LHCN-M2 (cell line): ENCODE results near the gene ASIC3. TPM values are rescaled to one million over a fixed set of nuclear protein-coding genes. Genes with fewer than 3 reads are reported as not detected.
A peak's percentile ranks its signal among the peaks of the same experiment; 100 is the strongest.
"Not testable (repeated sequence)": the region's sequence is repeated elsewhere in the genome, so short reads cannot be mapped to it uniquely, and the experiment has no call there.

Experiments used
- DNase-seq: peaks from one replicate; pipeline ENCODE4 v3.0.0-alpha.2; 2012; ENCODE audit warnings: low read depth
- polyA plus RNA-seq: library from polyadenylated mRNA; unstranded; fragments of >200 nt; gene quantifications from one replicate; pipeline ENCODE4 v1.2.1, GENCODE V29; 2012; ENCODE audit warnings: missing spikeins
- total RNA-seq: library from RNA; depleted of rRNA; stranded (reverse); fragments of >200 nt; gene quantifications from 2 replicates; pipeline ENCODE4 v1.2.3, GENCODE V29; 2014; rRNA removed

Gene ASIC3
- 0.19 and 2.2 TPM in 2 replicates for total RNA-seq
- 0.81 TPM for polyA plus RNA-seq

DNA sequence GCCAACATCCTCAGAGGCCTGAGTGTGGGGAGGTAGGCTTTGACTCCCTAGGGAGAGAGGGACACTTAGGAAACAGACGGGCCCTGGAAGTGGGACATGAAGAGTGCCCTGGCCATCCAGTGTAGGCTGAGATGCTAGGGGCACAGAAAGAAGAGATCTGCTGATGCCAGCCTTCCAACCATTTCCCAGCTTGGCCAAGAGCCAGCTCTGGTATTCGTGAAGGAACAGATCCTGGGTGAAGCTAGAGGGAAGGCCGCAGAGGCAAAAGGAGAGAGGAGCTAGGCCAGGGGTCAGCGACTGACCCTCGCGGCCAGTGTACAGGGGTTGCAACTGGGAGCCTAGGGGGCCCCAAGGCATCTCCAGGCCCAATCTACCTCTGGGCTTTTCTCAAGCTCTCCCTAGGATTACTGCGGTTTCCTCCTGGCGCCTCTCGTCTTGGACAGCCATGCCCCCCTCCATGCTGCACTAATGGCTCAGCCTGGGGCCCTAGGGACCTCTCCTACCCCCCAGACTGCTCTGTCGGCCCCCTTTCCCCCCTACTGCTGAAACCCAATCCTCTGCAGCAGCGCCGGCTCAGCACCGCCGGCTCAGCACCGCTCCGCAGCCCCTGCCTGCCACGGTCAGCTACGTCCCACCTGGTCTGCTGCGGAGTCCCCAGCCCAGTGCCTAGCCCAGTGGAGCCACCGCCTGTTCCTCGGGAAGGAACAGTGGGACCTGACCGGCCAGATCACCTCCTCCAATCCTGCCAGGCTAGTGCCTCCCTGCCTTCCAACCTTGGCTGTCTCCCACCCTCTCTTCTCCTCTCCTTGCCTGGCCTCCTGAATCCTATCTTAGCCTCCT is at the start of gene ASIC3:
TSS of gene ASIC3 (plus strand) at position 556 of the 840 bp plus-strand sequence. CDS start 355 bp downstream, outside the sequence.
- DNase-seq = no peak

DNA sequence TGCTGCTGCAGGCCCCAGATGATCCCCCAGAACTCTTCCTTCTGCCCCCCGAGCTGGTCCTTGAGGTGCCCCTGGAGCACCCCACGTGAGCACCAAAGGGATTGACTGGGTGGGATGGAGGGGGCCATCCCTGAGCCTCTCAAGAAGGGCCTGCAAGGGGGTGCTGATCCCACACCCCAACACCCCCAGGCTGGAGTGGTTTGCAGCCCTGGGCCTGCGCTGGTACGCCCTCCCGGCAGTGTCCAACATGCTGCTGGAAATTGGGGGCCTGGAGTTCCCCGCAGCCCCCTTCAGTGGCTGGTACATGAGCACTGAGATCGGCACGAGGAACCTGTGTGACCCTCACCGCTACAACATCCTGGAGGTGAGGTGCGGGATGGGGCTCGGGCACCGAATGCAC is 49.3 kb upstream of the ASIC3 start:
- DNase-seq = no peak

DNA sequence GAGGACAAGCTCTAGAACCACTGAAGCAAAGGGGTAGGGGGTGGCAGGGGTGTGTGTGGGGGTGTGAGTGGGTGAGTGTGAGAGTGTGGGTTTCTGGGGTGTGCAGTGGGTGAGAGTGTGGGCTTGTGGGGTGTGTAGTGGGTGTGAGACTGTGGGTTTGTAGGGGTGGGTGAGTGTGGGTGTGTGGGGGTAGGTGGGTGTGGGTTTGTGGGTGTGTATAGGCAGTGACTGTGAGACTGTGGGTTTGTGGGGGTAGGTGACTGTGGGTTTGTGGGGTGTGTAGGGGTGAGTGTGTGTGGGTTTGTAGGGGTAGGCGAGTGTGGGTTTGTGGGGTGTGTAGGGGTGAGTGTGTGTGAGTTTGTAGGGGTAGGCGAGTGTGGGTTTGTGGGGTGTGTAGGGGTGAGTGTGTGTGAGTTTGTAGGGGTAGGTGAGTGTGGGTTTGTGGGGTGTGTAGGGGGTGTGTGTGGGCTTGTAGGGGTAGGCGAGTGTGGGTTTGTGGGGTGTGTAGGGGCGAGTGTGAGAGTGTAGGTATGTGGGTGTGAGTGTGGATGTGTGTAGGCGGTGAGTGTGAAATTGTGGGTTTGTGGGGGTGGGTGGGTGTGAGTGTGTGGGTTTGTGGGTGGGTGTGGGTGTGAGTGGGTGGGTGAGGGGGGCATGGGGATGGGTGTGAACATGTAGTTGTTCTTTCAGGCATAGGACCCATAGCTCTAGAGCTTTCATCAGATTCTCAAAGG is 48.7 kb upstream of the ASIC3 start:
- DNase-seq = no peak

DNA sequence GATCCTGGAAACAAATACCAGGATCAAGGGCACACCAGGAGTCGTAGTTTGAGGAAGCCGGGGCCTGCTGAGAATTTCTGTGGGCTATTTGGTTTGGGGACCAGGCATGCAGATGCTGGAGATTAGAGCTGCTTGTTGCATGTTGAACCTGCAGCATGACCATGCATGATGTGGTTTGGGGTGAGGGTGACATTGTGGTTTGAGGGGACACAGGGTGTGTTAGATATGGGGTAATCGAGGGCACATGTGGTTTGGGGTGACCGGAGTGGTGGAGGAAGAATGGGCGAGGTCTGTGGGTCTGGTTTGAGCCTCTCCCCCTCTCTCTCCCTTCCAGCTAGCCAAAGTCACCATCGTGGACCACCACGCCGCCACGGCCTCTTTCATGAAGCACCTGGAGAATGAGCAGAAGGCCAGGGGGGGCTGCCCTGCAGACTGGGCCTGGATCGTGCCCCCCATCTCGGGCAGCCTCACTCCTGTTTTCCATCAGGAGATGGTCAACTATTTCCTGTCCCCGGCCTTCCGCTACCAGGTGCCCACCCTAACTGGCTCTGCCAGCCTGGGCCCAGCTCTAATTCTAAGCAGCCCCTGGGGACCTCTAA is 47.3 kb upstream of the ASIC3 start:
- no peak for DNase-seq

- DNase-seq = no peak
Measured at GRCh38 chr7:151001546-151001945, 46.8 kb upstream of the ASIC3 start.

- DNase-seq = no peak
Measured at GRCh38 chr7:151003572-151003971, 44.8 kb upstream of the ASIC3 start.

DNA sequence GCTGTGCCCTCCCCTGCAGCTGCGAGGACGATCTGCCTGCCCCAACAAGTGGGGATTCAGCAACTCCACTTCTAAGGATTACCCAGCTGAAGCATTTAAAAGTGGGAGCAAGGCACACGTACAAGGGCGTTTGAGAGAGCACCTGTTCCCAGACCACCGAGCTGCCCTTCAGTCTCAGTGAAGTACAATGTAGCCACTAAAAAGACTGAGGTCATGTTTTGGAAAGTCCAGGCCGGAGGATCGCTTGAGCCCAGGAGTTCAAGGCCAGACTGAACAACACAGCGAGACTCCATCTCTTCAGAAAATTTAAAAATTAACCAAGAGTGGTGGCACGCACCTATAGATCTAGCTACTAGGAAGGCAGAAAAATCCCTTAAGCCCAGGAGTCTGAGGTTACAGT is 42.8 kb upstream of the ASIC3 start:
- DNase-seq = no peak

GRCh38 chr7:151006590-151007300 is 41.6 kb upstream of the ASIC3 start:
- no peak for DNase-seq

- DNase-seq = no peak
Measured at GRCh38 chr7:151007469-151007898, 40.8 kb upstream of the ASIC3 start.

DNA sequence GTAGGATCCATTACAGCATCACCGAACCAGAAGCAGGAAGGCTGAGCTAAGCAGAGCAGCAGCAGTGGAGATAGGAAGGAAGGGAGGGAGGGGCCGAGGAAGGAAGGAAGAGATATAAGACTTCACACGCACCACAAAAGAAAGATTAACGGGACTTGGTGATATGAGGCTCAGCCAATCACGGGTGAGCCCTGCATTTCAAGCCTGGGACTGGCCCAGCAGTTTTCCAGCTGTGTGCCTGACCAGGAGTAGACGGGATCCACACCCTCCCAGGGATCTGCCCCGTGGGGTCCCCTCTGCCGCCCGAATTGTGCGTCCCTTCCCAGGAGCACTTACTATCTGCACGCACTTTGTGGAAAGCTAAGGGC is 40.2 kb upstream of the ASIC3 start:
- no peak for DNase-seq

GRCh38 chr7:151008511-151009323 is 39.6 kb upstream of the ASIC3 start:
- no peak for DNase-seq

GRCh38 chr7:151009327-151010036 is 38.8 kb upstream of the ASIC3 start:
- DNase-seq = no peak

GRCh38 chr7:151010037-151010306 is 38.4 kb upstream of the ASIC3 start:
- DNase-seq = no peak

- no peak for DNase-seq
Measured at GRCh38 chr7:151010307-151011096, 37.8 kb upstream of the ASIC3 start.

GRCh38 chr7:151011097-151011409 is 37.3 kb upstream of the ASIC3 start:
- no peak for DNase-seq

DNA sequence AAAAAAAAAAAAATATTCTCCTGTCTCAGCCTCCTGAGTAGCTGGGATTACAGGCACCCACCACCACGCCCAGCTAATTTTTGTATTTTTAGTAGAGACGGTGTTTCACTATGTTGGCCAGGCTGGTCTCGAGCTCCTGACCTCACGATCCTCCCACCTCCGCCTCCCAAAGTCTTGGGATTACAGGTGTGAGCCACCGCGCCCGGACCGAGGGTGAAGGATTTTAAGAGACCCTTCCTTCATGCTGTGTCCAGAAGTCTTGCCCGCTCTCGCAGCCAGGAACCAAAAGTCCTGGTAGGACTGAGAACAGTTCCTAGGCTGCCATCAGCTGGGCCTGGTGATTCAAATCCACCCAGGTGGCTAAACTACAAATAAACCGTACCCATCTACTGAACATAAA is 36.7 kb upstream of the ASIC3 start:
- not testable (repeated sequence) for DNase-seq

GRCh38 chr7:151012031-151012692 is 36.2 kb upstream of the ASIC3 start:
- no peak for DNase-seq

DNA sequence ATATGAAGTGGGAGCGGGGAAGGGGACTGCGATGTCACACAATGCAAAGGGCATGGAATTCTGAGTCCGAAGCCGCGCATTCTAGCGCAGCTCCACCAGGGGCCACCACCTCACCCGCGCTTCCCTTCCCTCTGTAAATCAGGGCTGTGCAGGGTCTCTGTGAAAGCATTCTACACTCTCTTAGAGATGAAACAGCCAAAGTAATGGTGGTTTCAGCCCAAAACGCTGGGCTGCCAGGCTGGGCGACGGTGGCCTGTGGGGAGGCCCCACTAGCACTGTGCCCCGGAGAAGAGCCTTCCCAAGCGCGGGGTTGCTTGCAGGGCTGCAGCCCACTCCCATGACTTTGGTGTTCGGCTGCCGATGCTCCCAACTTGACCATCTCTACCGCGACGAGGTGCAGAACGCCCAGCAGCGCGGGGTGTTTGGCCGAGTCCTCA is 35.4 kb upstream of the ASIC3 start:
- peak; percentile 40 for DNase-seq

DNA sequence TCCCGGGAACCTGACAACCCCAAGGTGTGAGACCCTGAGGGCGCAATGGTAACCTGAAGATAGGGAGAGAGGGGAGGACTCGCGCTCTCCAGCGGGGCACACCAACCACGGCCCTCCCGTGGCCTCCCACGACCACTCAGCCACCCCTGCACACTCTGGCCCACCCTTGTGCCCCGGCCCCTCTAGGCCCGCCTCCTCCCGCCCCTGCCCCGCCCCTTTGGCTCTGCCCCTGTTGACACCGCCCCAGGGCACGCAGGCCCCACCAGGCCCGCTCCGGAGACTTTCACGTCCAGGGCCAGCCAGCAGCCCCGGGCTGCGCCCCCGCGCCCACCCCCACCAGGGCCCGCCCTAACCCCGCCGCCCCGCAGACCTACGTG is 35.0 kb upstream of the ASIC3 start:
- no peak for DNase-seq
